ENCODE data around the gene PHETA1. TPM values are rescaled to one million over a fixed set of nuclear protein-coding genes. Genes with fewer than 3 reads are reported as not detected.
"Not testable (repeated sequence)": the region's sequence is repeated elsewhere in the genome, so short reads cannot be mapped to it uniquely, and the experiment has no call there.

PHETA1 gene
- total RNA-seq, 1 experiment from 2014 or later: 10.6 TPM

- DNase-seq (ENCODE audit: low read depth, low spot score) (no peak), ATAC-seq (no peak)
- intact Hi-C loops (cut with micrococcal nuclease): no loop called here
- Histone ChIP-seq H3K9ac (ENCODE audit: low read length) (peak overlapping the region; percentile 26; the same call in 1 of the 2 replicates), H3K79me2 (ENCODE audit: insufficient read depth, low read length) (peaks cover 28% of the 10 kb centered on the region), H3K36me3 (ENCODE audit: control insufficient read depth in 1 of 2, insufficient read depth in 2 of 2, low read length in 2 of 2) (no peaks in the 10 kb centered on the region), H3K4me2 (ENCODE audit: low read length) (peak overlapping the region; percentile 99), H3K4me3 (replicated peaks in 1 of 2; ENCODE audit: low read depth in 1 of 2, low read length in 2 of 2) (peak overlapping the region; percentile 27 to 91; a peak in 3 of 4 replicates), H3K27ac (ENCODE audit: low read depth, low read length) (peak overlapping the region; percentile 38; the same call in 1 of the 2 replicates), H3K27me3 (ENCODE audit: insufficient read depth, low read length) (no peaks in the 10 kb centered on the region), H2AFZ (ENCODE audit: low read depth, low read length, poor library complexity, severe bottlenecking) (no peak overlapping the region), H3K4me1 (ENCODE audit: control insufficient read depth in 1 of 2, insufficient read depth in 2 of 2, low read length in 2 of 2) (peaks cover 21 to 54% of the 10 kb centered on the region in 2 experiments), H3K9me3 (ENCODE audit: control insufficient read depth in 1 of 2, insufficient read depth in 1 of 2, low read depth in 1 of 2, low read length in 2 of 2) (no peaks in the 10 kb centered on the region), H4K20me1 (ENCODE audit: insufficient read depth) (no peaks in the 10 kb centered on the region), H3K9me2 (ENCODE audit: insufficient read depth) (no peaks in the 10 kb centered on the region)
- TF ChIP-seq ELF1 (IDR thresholded peaks at IDR 0.05; ENCODE audit: borderline replicate concordance, low read depth): no peak
- no peak for TF ChIP-seq SRF (IDR thresholded peaks at IDR 0.05; ENCODE audit: low read depth)
- no peak for TF ChIP-seq ZFX (IDR thresholded peaks at IDR 0.05)
- no peak for TF ChIP-seq REST (IDR thresholded peaks at IDR 0.05; ENCODE audit: low read depth)
- RAD21 ChIA-PET (ENCODE audit: low non-redundant PET in 1 of 2, low total read pairs in 2 of 2, uncharacterized antibody in 2 of 2, unreplicated experiment in 2 of 2): no interaction called here
- POLR2A ChIA-PET: no interaction called here
- TSS peak; percentile 31 for BruUV-seq (replicated peaks)
- CTCF ChIA-PET: interaction anchor here (1.2 to 1.6 kb wide), 2 partner anchors 7 to 47 kb away, joined by 3 to 6 read pairs; no protein-coding TSS in a partner anchor
Observed at GRCh38 chr12:111404362-111405148, 35.7 kb upstream of the PHETA1 start.

GRCh38 chr12:111402490-111402824, 33.6 kb upstream of the PHETA1 start:
- CTCF ChIA-PET; H2AFZ ChIP-seq (ENCODE audit: low read depth, low read length, poor library complexity, severe bottlenecking); H4K20me1 ChIP-seq (ENCODE audit: insufficient read depth); ATAC-seq; H3K4me3 ChIP-seq (replicated peaks in 1 of 2; ENCODE audit: low read depth in 1 of 2, low read length in 2 of 2); H3K36me3 ChIP-seq (ENCODE audit: control insufficient read depth in 1 of 2, insufficient read depth in 2 of 2, low read length in 2 of 2); H3K9me3 ChIP-seq (ENCODE audit: control insufficient read depth in 1 of 2, insufficient read depth in 1 of 2, low read depth in 1 of 2, low read length in 2 of 2); H3K9me2 ChIP-seq (ENCODE audit: insufficient read depth); H3K9ac ChIP-seq (ENCODE audit: low read length); H3K27me3 ChIP-seq (ENCODE audit: insufficient read depth, low read length); RAD21 ChIA-PET (ENCODE audit: low non-redundant PET in 1 of 2, low total read pairs in 2 of 2, uncharacterized antibody in 2 of 2, unreplicated experiment in 2 of 2); BruUV-seq (replicated peaks); intact Hi-C loops (cut with micrococcal nuclease); POLR2A ChIA-PET; H3K27ac ChIP-seq (ENCODE audit: low read depth, low read length); H3K4me2 ChIP-seq (ENCODE audit: low read length); DNase-seq (ENCODE audit: low read depth, low spot score): not testable (repeated sequence)
- Histone ChIP-seq H3K79me2 (ENCODE audit: insufficient read depth, low read length) (peaks cover 13% of the 10 kb centered on the region), H3K4me1 (ENCODE audit: control insufficient read depth in 1 of 2, insufficient read depth in 2 of 2, low read length in 2 of 2) (peaks cover 21 to 54% of the 10 kb centered on the region in 2 experiments; a peak in 3 of 4 replicates)

All from HCT116 (cell line).